Astrocyte (in vitro differentiated cells and primary cell): ENCODE data around the gene TMEM183A.

Experiments used
- EZH2 ChIP-seq: IDR thresholded peaks from 2 replicates; pipeline ENCODE4 v1.6.1; 2012; ENCODE audit warnings: mild to moderate bottlenecking, low read length, inconsistent platforms; ENCODE audit not compliant: insufficient read depth
- TF ChIP-seq, protein P1 (sequence below): IDR thresholded peaks from 2 replicates; pipeline ENCODE4 v1.5.1; 2011; ENCODE audit warnings: low read depth, mild to moderate bottlenecking, inconsistent platforms, low read length, moderate library complexity; ENCODE audit not compliant: insufficient read depth

- TF ChIP-seq, protein P1, sequence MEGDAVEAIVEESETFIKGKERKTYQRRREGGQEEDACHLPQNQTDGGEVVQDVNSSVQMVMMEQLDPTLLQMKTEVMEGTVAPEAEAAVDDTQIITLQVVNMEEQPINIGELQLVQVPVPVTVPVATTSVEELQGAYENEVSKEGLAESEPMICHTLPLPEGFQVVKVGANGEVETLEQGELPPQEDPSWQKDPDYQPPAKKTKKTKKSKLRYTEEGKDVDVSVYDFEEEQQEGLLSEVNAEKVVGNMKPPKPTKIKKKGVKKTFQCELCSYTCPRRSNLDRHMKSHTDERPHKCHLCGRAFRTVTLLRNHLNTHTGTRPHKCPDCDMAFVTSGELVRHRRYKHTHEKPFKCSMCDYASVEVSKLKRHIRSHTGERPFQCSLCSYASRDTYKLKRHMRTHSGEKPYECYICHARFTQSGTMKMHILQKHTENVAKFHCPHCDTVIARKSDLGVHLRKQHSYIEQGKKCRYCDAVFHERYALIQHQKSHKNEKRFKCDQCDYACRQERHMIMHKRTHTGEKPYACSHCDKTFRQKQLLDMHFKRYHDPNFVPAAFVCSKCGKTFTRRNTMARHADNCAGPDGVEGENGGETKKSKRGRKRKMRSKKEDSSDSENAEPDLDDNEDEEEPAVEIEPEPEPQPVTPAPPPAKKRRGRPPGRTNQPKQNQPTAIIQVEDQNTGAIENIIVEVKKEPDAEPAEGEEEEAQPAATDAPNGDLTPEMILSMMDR = no peak
- TF ChIP-seq EZH2 = no peak
Measured at GRCh38 chr1:203065986-203066385, 58.8 kb downstream of the TMEM183A start.
